ENCODE measurements around the gene ABHD14A.
A peak's percentile ranks its signal among the peaks of the same experiment; 100 is the strongest.

Gene ABHD14A

DNA sequence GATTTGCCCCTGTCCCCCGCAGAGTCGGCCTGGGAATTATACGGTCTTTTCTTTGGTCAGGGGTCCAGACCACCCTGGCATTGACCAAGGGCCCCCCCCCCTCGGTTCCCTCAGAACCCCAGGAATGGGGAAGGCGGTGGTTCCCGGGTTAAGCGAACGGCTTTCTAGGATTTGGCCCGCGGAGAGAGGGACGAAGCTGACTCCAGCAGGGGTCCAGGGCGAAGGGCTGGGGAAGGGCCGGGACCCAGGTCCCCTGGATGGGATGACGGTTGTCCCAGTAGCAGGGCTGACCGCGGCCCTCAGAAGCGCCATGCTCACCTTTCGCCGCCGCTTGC, 33.4 kb upstream of the ABHD14A start:
- no peak for DNase-seq (ENCODE audit: low read depth, low spot score)

- DNase-seq (ENCODE audit: low read depth, low spot score): peak; percentile 100
Measured at GRCh38 chr3:51941798-51942602, 32.9 kb upstream of the ABHD14A start, which contains the start of the genes PARP3 and RRP9. Gene PARP3, plus strand, starts transcription at chr3:51942363. Its CDS starts 993 bp downstream, at chr3:51943356. Gene RRP9, minus strand, starts transcription at chr3:51941904. Its CDS starts 37 bp downstream, at chr3:51941867.

- DNase-seq (ENCODE audit: low read depth, low spot score): peak; percentile 69
Measured at GRCh38 chr3:51942603-51943450, 32.0 kb upstream of the ABHD14A start.

DNA sequence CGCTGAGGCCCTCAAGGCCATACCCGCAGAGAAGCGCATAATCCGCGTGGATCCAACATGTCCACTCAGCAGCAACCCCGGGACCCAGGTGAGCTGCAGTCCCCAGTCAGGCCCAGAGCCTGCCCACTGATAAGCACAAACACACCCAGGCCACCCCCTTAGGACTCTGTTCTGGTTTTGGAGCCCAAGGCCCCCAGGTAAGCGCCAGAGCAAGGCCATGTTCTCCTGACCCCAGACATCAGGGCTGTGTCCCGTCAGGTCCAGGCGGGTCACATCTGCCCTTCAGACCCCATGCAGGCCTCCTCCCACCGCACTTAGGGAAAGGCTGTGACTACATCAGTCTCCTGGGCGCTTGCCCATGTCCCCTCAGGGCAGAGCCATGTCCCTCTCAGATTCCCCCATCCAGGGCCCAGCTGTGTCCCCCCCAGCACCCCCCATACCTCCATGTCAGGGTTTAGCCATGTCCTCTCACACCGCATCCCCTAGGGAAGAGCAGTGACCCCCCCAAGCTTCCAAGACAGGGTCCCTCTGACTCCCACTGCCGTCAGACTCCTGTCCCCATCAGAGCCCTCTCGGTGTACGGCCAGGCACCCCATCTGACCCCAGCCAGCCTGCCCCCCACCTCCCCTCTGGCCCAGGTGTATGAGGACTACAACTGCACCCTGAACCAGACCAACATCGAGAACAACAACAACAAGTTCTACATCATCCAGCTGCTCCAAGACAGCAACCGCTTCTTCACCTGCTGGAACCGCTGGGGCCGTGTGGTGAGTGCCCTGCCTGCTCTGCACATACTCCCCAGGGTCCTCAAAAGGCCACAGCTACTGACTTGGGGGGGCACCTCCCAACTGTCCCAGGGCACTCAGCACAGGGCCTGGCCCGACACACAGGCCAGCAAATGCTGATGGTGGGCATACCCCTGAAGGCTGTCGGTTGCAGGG, 31.1 kb upstream of the ABHD14A start:
- DNase-seq (ENCODE audit: low read depth, low spot score): no peak

DNA sequence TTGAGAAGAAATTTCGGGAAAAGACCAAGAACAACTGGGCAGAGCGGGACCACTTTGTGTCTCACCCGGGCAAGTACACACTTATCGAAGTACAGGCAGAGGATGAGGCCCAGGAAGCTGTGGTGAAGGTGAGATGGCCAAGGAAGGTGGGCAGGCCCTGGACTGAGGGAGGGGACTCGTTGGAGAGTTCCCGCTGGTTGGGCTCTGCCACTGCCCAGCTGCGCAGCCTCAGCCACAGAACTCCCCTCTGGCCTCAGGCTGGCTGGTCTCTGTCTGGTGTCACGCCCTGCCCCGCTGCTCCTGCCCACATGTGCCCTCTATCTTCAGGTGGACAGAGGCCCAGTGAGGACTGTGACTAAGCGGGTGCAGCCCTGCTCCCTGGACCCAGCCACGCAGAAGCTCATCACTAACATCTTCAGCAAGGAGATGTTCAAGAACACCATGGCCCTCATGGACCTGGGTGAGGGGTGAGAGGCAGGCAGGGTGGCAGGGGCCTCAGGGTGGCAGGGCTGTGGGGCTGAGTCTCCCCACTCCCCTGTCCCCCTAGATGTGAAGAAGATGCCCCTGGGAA, 30.3 kb upstream of the ABHD14A start:
- no peak for DNase-seq (ENCODE audit: low read depth, low spot score)

- no peak for DNase-seq (ENCODE audit: low read depth, low spot score)
Measured at GRCh38 chr3:51945031-51945840, 29.6 kb upstream of the ABHD14A start.

DNA sequence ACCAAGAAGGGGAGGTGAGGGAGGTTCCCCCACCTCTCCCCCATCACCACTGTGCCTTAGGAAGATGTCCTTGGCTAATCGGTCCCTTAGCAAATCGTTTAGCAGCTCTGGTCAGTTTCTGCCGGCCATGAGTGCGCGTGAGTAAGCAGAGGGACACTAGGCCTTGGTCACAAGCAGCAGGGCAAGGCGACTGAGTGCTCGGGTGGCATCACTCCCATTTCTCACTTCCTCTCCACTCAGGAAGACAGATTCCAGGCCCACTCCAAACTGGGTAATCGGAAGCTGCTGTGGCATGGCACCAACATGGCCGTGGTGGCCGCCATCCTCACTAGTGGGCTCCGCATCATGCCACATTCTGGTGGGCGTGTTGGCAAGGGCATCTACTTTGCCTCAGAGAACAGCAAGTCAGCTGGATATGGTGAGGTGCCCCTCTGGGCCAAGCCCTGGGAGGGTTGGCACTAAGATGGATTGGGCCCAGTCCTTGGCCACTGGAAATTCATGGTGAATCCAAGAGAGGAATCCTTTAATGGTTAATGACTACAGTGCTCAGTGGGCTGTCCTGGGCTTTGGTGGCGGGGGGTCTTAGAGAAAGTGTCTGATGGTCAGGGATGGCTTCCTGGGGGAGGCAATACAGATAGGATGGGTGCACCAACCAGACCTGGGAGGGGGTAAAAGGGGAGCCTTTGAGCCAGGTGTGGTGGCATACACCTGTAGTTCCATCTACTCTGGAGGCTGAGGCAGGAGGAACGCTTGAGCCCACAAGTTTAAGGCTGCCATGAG, 28.7 kb upstream of the ABHD14A start:
- DNase-seq (ENCODE audit: low read depth, low spot score): no peak

- DNase-seq (ENCODE audit: low read depth, low spot score): no peak
Measured at GRCh38 chr3:51946796-51947195, 28.1 kb upstream of the ABHD14A start.

GRCh38 chr3:51947215-51947900, 27.5 kb upstream of the ABHD14A start:
- no peak for DNase-seq (ENCODE audit: low read depth, low spot score)

DNA sequence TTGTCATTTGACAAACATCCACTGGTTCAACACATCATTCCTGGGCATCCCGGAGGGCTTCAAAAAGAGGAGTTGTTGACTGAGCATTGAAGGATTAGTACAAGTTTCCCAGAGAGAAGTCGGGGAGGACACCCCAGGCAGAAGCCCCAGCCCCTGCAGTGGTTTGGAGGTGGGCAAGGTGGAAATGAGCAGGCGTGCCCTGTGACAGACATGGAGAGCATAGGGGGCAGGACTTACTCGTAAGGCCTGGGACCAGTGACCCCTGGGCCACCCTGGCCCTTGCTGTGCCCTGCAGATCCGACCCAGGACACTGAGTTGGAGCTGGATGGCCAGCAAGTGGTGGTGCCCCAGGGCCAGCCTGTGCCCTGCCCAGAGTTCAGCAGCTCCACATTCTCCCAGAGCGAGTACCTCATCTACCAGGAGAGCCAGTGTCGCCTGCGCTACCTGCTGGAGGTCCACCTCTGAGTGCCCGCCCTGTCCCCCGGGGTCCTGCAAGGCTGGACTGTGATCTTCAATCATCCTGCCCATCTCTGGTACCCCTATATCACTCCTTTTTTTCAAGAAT, 26.8 kb upstream of the ABHD14A start:
- no peak for DNase-seq (ENCODE audit: low read depth, low spot score)

DNA sequence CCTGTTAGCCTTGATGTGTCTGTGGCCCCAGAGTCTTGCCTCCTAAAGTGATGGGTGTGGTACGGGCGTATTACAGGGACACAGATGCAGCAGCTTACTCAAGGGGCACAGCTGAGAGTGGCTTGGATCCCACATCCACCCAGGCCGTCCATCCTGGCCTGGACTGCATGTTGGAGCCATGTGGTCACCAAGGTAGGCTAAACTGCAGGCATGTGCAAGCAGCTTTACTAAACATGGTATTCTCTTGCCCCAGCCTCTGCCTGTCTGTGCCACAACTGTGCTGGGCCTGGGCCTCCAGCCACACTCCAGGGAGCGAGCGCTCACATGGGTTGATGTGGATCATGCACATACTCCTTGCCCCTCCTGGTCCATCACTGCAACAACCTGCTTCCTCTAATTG, 25.7 kb upstream of the ABHD14A start:
- no peak for DNase-seq (ENCODE audit: low read depth, low spot score)

DNA sequence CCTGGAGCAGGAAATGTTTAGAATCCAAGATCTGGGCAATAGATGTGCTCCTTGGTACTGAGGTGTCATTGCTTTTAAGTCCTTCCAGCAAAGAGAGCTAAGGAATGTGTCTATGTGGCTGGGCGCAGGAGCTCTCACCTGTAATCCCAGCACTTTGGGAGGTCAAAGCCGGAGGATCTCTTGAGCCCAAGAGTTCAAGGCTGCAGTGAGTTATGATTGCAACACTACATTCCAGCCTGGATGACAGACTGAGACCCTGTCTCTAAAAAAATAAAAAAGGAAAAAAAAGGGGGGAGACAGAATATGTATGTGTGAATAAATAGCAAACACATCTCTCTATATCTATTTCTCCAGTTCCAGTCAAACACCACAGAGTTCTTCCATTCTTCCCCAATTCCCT, 24.0 kb upstream of the ABHD14A start:
- no peak for DNase-seq (ENCODE audit: low read depth, low spot score)

DNA sequence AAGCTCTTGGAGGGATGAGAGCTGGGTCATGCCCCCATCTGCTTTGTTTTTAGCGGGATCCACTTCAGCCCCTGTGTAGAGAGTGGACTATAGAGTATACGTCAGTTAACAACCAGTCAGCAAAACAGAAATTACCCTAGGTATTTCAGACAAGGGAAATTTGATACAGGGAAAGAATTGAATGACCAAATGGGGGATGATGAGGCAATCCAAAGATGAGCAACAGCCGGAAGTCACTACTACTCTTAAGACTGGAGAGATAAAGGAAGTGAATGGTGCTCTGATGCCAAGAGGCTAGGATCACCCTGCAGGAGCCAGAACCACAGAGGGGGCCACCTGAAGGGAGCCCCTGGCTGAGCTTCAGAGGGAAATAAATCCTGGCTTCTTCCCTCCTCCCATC, 21.4 kb upstream of the ABHD14A start:
- DNase-seq (ENCODE audit: low read depth, low spot score): no peak

DNA sequence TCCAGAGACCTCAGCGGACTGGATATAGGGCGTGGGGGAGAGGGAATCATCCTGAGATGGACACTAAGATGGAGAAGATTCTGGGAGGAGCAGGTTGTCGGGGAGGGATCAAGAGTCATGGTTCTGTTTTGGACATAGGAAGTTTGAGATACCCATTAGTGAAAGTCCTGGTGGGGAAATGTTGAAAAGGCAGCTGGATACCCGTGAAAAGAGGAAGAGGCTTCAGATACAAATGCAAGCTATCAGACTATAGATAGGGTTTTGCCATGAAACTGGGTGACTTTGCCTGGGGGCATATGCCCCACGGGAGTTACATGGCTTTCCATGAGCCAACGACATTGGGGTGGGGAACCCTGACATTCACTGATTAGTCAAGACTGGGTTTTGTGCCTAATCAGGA, 20.8 kb upstream of the ABHD14A start:
- no peak for DNase-seq (ENCODE audit: low read depth, low spot score)

DNA sequence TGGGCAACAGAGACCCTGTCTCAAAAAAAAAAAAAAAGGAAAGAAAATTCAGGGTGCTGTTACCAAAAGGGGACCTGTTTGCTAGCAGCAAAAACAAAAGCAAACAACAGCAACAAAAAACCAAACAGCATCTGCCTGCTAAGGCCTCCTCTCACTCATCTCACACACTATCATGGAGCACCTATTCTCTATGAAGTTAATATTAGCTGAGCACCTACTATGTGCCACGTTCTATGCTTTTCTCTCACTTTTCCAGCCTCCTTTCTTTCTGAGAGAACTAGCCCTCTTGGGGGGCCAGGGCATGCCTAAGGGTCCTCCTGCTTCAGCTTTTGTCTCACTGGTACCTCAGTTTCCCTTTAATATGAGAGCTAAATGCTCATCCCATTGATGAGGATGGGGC, 20.2 kb upstream of the ABHD14A start:
- no peak for DNase-seq (ENCODE audit: low read depth, low spot score)

GRCh38 chr3:51955175-51955892, 19.5 kb upstream of the ABHD14A start, which contains the start of gene GPR62:
Gene GPR62, plus strand, starts transcription at chr3:51955381. Its CDS starts 272 bp downstream, at chr3:51955653.
- no peak for DNase-seq (ENCODE audit: low read depth, low spot score)

GRCh38 chr3:51955893-51956770, 18.7 kb upstream of the ABHD14A start:
- peak; percentile 84 for DNase-seq (ENCODE audit: low read depth, low spot score)

All from astrocyte of the hippocampus (primary cell).